Prostate gland (tissue), 2 donors: ENCODE data around the gene TKFC. TPM values are rescaled to one million over a fixed set of nuclear protein-coding genes. Genes with fewer than 3 reads are reported as not detected.
A peak's percentile ranks its signal among the peaks of the same experiment; 100 is the strongest.

ENCODE experiments used
- DNase-seq: peaks from one replicate; pipeline ENCODE4 v3.0.0-alpha.2; 2019; ENCODE audit warnings: low spot score
- H3K27ac ChIP-seq, 2 donors: fragments of 200-600 bp; sonication (generic); 2 replicates each; pipeline ENCODE4 v1.5.1; 2017 to 2019
- H3K27me3 ChIP-seq: fragments of 200-600 bp; sonication (generic); replicated peaks from 2 replicates; pipeline ENCODE4 v1.5.1; 2019; ENCODE audit not compliant: insufficient read depth
- H3K36me3 ChIP-seq, 2 donors: fragments of 200-600 bp; sonication (generic); 1 replicate in 1 of 2; 2 replicates in 1 of 2; pipeline versions ENCODE4 v1.5.1 to v1.8.1; 2017 to 2019
- H3K4me1 ChIP-seq: fragments of 200-600 bp; sonication (generic); replicated peaks from 2 replicates; pipeline ENCODE4 v1.5.1; 2019
- H3K4me3 ChIP-seq, 2 donors: fragments of 200-600 bp; sonication (generic); 2 replicates each; pipeline ENCODE4 v1.5.1; 2017 to 2019
- H3K9me3 ChIP-seq: fragments of 200-600 bp; sonication (generic); 2 replicates; pipeline ENCODE4 v1.5.1; 2017
- POLR2A ChIP-seq: fragments of 450-650 bp; IDR thresholded peaks from one replicate; pipeline ENCODE4 v1.6.1; 2016; ENCODE audit warnings: antibody characterized with exemption, mild to moderate bottlenecking
- POLR2AphosphoS5 ChIP-seq: sonication (generic); formaldehyde crosslinking; IDR thresholded peaks from one replicate; pipeline ENCODE4 v1.6.1; 2017; ENCODE audit warnings: antibody characterized with exemption
- WGBS: methylation state at CpG from one replicate; pipeline ENCODE4 v1.1.5; 2018; 5-methylcytosine and 5-hydroxymethylcytosine counted together
- intact Hi-C: fragments of 100-400 bp; cut with DNase I; formaldehyde crosslinking; loops from one replicate; pipeline ENCODE4 v1.14.2; 2022
- total RNA-seq, 2 donors: library from RNA; depleted of rRNA; stranded (reverse); fragments of >200 nt; gene quantifications; one replicate each; pipeline ENCODE4 v1.1.0, GENCODE V29; 2016
- TF ChIP-seq, protein P1 (sequence below), 4 experiments: fragments of 200-600 bp in 2 of 4; fragments of 450-650 bp in 2 of 4; sonication (generic) in 2 of 4; IDR thresholded peaks; 1 replicate in 3 of 4; 2 replicates in 1 of 4; pipeline ENCODE4 v1.5.1; 2016 to 2019; ENCODE audit warnings: antibody characterized with exemption in 4 of 4, mild to moderate bottlenecking in 2 of 4, moderate library complexity in 2 of 4

The TKFC gene
- total RNA-seq, 2 donors from 2014 or later, result 52.8 to 79.3 TPM

DNA sequence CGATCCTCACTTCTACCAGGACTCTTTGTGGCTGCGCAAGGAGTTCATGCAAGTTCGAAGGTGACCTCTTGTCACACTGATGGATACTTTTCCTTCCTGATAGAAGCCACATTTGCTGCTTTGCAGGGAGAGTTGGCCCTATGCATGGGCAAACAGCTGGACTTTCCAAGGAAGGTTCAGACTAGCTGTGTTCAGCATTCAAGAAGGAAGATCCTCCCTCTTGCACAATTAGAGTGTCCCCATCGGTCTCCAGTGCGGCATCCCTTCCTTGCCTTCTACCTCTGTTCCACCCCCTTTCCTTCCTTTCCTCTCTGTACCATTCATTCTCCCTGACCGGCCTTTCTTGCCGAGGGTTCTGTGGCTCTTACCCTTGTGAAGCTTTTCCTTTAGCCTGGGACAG lies 35.6 kb downstream of the TKFC start:
- Histone ChIP-seq H3K36me3 (peaks cover 0 to 6% of the 10 kb centered on the region in 2 donors), H3K9me3 (no peaks in the 10 kb centered on the region), H3K27me3 (no peaks in the 10 kb centered on the region), H3K4me1 (peaks cover 13% of the 10 kb centered on the region), H3K27ac (peak overlapping the region in 1 of 2 donors; percentile 48), H3K4me3 (no peak overlapping the region)
- 94% methylated on average over 7 of the region's 7 CpGs for WGBS
- intact Hi-C loops, result no loop called here
- DNase-seq, result no peak
- TF ChIP-seq, protein P1, sequence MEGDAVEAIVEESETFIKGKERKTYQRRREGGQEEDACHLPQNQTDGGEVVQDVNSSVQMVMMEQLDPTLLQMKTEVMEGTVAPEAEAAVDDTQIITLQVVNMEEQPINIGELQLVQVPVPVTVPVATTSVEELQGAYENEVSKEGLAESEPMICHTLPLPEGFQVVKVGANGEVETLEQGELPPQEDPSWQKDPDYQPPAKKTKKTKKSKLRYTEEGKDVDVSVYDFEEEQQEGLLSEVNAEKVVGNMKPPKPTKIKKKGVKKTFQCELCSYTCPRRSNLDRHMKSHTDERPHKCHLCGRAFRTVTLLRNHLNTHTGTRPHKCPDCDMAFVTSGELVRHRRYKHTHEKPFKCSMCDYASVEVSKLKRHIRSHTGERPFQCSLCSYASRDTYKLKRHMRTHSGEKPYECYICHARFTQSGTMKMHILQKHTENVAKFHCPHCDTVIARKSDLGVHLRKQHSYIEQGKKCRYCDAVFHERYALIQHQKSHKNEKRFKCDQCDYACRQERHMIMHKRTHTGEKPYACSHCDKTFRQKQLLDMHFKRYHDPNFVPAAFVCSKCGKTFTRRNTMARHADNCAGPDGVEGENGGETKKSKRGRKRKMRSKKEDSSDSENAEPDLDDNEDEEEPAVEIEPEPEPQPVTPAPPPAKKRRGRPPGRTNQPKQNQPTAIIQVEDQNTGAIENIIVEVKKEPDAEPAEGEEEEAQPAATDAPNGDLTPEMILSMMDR (IDR thresholded peaks at IDR 0.05), result no peak
- TF ChIP-seq POLR2A (no peak), POLR2AphosphoS5 (no peak)

DNA sequence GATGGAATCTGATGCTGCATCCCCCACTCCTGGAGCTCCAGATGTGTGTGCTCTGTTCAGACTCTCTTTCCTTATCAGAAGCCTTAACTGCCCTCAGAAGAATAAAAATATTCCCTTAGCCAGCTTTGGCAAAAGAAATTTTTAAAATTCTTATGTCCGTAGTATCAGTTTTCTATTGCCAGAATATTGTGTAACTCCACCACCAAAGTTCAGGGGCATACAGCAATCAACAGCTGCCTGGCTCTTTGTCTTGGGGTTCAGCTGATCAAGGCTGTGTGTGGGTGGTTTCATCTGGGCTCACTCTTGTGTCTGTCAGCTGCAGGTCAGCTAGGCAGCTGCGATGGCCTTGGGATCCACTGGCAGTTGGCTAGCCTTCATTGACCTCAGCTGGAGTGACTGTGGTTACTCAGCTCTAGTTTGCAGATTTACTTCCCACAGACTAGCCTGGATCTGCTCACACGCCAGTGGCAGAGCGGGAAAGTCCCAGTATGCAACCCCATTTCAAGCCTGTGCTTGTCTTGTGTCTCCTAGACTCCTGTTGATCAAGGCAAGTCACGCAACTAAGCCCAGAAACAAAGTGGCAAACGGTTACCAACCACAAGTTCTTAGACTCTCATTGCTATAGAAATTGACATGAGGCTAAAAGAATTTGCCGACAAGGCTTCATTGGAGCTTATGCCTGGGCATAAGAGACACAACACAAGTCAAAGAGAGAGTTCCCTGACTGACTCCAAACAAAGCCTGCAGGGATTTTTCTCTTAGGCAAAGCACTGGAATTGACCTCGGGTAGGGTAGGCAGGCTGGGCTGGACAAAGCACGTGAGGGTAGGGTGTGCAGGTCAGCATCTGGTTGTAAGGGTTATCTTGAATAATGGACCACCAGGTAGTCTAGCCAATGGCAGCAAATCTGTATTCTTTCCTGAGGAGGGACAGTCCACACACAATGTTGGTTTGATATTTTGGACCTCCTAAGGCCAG lies 36.6 kb downstream of the TKFC start:
- 48% methylated on average over 9 of the region's 9 CpGs for WGBS
- Histone ChIP-seq H3K36me3 (peaks cover 0 to 6% of the 10 kb centered on the region in 2 donors), H3K4me1 (peaks cover 13% of the 10 kb centered on the region), H3K4me3 (no peak overlapping the region), H3K9me3 (no peaks in the 10 kb centered on the region), H3K27me3 (no peaks in the 10 kb centered on the region), H3K27ac (peak overlapping the region; percentile 18 to 54)
- peak; percentile 81 for DNase-seq
- peak; percentile 73 for TF ChIP-seq POLR2AphosphoS5
- TF ChIP-seq POLR2A, result no peak
- TF ChIP-seq, protein P1 (IDR thresholded peaks at IDR 0.05), result no peak
- intact Hi-C loops, result no loop called here

DNA sequence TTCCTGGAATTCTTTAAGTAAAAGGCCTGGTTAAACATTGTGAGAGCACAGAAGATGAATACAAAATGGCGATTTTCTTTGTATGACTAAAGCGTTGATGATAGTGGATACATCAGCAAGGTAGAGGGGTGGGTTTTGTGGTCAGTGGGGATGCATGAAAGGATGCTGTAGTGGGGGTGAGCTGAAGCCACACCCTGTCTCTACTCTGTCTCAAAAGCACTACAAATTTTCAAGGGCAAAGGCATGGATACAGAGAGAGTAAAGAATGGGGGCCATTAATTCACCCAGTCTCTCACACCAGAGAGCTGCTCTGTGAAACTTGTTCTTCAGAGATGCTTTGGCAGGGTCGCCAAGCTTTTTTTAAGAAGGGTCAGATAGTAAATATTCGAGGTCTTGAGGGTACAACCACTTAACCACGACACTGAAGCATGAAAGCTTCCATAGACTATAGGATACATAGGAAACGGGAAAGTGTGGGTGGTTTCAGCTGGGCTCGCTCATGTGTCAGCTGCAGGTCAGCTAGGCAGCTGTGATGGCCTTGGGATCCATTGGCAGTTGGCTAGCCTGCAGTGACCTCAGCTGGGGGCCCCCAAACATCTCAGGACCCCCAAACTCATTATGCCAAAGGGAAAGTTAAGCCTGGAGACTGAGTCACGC lies 37.4 kb downstream of the TKFC start:
- intact Hi-C loops, result no loop called here
- 94% methylated on average over 8 of the region's 8 CpGs for WGBS
- peaks cover 0 to 6% of the 10 kb centered on the region in 2 donors for H3K36me3 ChIP-seq
- H3K27ac ChIP-seq, result peak overlapping the region; percentile 18 to 54
- peaks cover 13% of the 10 kb centered on the region for H3K4me1 ChIP-seq
- no peaks in the 10 kb centered on the region for H3K27me3 ChIP-seq
- H3K4me3 ChIP-seq, result no peak overlapping the region
- no peak for DNase-seq
- H3K9me3 ChIP-seq, result no peaks in the 10 kb centered on the region
- no peak for TF ChIP-seq POLR2A

DNA sequence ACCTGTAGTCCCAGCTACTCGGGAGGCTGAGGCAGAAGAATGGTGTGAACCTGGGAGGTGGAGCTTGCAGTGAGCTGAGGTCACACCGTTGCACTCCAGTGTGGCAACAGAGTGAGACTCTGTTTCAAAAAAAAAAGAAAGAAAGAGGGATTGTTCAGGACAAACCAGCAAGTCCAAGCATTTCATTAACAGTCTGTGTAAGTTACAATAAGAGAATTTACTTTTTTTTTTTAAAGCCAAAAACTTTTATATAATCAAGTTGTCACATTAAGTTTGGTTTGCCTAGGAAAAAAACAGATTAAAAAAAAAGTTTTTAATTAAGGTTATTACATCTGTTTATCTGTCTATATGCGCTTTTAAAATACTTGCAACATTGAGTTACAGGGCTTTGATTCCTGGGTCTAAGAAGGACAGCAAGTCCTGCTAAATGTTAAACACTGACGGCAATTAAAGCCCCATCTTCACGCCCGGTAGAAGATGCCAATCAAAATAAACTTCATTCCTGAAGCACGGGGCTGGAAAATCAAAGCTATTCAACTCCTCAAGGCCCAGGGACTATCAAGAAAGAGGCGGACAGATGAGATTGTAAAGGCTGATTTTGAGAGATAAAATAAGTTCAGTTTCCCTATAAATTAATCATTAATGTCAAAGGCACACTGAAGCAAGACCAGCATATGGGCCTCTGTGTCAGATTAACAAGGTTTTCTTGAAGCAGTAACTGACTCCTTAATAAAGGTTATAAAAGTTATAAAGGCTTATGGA lies 39.8 kb downstream of the TKFC start:
- 46% methylated on average over 8 of the region's 8 CpGs for WGBS

More for the DNA sequence above, 39.8 kb downstream of the TKFC start:
- Histone ChIP-seq H3K27me3 (no peaks in the 10 kb centered on the region), H3K36me3 (peaks cover 0 to 6% of the 10 kb centered on the region in 2 donors), H3K9me3 (no peaks in the 10 kb centered on the region), H3K27ac (no peak overlapping the region), H3K4me1 (peaks cover 6% of the 10 kb centered on the region), H3K4me3 (no peak overlapping the region)
- TF ChIP-seq POLR2AphosphoS5 (no peak), POLR2A (no peak)
- TF ChIP-seq, protein P1 (IDR thresholded peaks at IDR 0.05), result no peak
- intact Hi-C loops, result no loop called here
- no peak for DNase-seq
